ENCODE results near the gene HARBI1.

HARBI1 gene

GRCh38 chr11:46633291-46634217, 16.5 kb upstream of the HARBI1 start:
- DNase-seq (ENCODE audit: low read depth in 1 of 2, low spot score in 1 of 2), result no peak

DNA sequence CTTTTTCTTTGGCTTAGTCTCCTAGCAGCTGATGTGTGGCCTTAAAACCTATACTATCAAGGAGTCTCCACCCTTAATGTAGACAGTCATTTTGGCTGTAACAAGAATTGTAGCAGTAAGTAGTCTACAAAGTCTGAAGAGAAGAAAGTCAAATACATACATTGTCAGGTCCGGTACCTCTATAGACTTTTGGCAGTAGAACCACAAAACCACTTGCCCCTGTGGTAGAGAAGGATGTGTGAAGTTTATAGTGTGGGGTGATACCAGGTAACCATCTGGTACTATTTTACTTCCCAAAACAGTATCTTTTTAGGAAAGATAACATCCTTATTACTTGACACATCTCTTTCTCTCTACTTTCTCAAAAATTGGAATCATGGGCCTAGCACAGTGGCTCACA, 15.5 kb upstream of the HARBI1 start:
- no peak for DNase-seq (ENCODE audit: low read depth in 1 of 2, low spot score in 1 of 2)

GRCh38 chr11:46631676-46632075, 14.6 kb upstream of the HARBI1 start:
- DNase-seq (ENCODE audit: low read depth in 1 of 2, low spot score in 1 of 2), result no peak

- no peak for DNase-seq (ENCODE audit: low read depth in 1 of 2, low spot score in 1 of 2)
Measured at GRCh38 chr11:46630237-46630636, 13.2 kb upstream of the HARBI1 start.

- DNase-seq (ENCODE audit: low read depth in 1 of 2, low spot score in 1 of 2), result no peak
Measured at GRCh38 chr11:46628961-46629360, 11.9 kb upstream of the HARBI1 start.

DNA sequence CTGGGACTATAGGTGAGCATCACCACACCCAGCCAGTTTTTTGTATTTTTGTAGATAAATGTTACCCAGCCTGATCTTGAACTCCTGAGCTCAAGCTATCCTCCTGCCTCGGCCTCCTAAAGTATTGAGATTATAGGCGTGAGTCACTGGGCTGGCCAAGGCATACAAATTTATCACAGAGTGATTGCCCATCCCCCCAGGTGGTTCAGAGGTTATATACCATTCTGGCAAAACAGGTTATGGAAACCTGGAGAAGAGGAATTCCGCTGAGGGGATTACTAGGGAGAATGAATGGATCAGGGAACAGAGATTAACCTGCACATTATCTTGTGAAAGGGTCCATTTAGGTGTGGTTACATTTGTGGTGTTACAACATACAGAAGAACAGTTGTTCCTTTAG, 8.4 kb upstream of the HARBI1 start:
- no peak for DNase-seq (ENCODE audit: low read depth in 1 of 2, low spot score in 1 of 2)

GRCh38 chr11:46618837-46619236, 1.8 kb upstream of the HARBI1 start:
- DNase-seq (ENCODE audit: low read depth in 1 of 2, low spot score in 1 of 2), result no peak

DNA sequence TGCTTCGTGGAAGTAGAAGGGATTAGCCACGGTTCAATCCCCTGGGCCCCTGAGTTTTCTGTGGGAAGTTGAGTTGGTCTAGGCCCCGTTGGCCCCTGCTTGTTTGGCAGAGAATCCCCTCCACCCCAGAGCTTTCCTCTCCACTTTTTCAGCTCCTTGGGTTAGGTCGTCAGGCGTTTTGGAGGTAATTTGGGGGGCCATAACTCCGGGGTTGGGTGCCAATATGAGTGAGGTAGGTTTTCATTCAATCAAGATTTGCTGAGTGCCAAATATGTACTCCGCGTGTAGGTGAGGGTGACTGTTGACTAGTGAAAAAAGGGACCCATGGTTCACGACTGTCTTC, 916 bp upstream of the HARBI1 start:
- no peak for DNase-seq (ENCODE audit: low read depth in 1 of 2, low spot score in 1 of 2)

GRCh38 chr11:46616551-46617133, 385 bp downstream of the HARBI1 start:
- no peak for DNase-seq (ENCODE audit: low read depth in 1 of 2, low spot score in 1 of 2)

DNA sequence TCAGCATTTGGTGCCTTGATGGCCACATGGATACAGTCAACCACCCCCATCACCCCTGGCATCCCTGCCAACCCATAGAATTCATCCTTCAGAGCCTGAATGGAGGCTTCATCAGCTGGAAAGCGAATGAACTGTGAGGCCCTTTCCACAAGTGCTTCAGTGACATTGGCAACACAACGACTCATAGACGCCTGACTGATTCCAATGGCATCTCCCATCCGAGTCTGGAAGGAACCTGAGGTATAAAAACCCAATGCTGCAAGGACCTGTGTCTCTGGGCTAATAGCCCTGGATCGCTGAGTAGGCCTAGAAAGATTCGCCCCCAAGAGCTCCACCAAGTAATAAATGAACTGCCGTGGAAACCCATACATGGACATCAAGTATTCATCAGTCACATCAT, 1.3 kb downstream of the HARBI1 start:
- no peak for DNase-seq (ENCODE audit: low read depth in 1 of 2, low spot score in 1 of 2)

GRCh38 chr11:46612326-46612725, 4.7 kb downstream of the HARBI1 start:
- no peak for DNase-seq (ENCODE audit: low read depth in 1 of 2, low spot score in 1 of 2)

GRCh38 chr11:46611526-46612304, 5.3 kb downstream of the HARBI1 start:
- no peak for DNase-seq (ENCODE audit: low read depth in 1 of 2, low spot score in 1 of 2)

DNA sequence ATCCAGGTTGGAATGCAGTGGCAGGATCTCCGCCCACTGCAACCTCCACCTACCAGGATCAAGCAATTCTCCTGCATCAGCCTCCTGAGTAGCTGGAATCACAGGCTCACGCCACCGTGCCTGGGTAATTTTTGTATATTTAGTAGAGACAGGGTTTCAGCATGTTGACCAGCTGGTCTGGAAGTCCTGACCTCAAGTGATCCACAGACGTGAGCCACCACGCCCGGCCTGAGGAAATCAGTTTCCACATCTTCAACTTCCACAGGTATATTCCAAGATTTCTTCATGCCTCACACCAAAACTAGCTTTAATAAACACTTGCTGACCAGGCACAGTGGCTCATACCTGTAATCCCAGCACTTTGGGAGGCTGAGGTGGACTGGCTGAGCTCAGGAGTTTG, 7.6 kb downstream of the HARBI1 start:
- DNase-seq (ENCODE audit: low read depth in 1 of 2, low spot score in 1 of 2), result no peak

DNA sequence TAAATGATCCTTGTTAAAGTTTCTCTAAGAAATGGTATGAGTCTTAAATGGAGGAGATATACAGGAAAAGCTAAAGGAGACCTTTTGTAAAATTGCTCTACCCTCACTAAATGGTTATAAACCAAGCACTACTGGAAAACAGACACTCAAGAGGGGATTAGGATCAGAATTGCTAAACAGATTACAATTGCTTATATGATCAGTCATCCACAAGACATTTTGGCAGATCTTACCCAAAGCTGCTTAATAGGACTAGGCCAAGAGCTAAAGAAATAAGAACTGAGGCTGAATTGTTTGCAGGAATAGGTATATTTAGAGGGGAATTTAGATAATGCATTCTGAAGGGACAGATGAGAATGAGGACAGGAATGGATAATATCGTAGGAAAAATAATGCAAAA, 9.5 kb downstream of the HARBI1 start:
- DNase-seq (ENCODE audit: low read depth in 1 of 2, low spot score in 1 of 2), result no peak

GRCh38 chr11:46604796-46605195, 12.2 kb downstream of the HARBI1 start:
- DNase-seq (ENCODE audit: low read depth in 1 of 2, low spot score in 1 of 2), result no peak

- DNase-seq (ENCODE audit: low read depth in 1 of 2, low spot score in 1 of 2), result no peak
Measured at GRCh38 chr11:46603704-46604308, 13.2 kb downstream of the HARBI1 start.

- DNase-seq (ENCODE audit: low read depth in 1 of 2, low spot score in 1 of 2), result no peak
Measured at GRCh38 chr11:46601129-46601528, 15.9 kb downstream of the HARBI1 start.

DNA sequence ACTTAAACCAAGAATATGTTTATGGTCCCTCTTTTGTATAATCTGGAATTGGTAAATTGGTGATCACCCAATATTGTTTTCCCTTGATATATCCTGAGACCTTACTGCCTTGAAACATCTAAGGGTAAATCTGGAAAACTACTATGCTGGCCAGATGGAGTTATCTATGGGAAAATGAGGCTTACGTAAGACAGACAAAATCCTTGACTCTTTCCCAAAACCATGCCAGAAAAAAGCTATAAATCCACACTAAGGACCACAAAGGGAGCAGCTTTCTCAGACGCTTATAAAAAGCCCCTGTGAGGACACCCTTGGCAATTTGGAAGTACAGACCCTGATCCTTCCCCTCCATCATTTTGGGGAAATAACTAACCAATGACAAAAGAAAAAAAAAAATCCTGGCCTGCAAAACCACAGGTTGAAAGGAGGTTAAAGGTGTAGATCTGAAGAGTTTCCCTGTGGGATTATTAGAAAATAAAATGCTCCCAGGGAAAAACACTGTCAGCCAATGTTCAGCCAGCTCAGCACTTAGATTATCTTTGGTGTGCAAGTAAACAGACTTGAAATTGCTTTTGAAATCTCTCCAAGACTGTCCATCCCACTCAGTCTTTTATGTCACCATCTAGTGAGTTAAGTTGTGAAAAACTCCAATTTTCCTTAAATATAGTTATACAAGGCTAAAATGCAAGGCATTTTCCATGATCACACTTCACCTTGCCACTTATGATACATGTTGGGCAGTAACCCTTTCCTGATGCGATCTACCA, 16.6 kb downstream of the HARBI1 start:
- DNase-seq (ENCODE audit: low read depth in 1 of 2, low spot score in 1 of 2), result no peak

- no peak for DNase-seq (ENCODE audit: low read depth in 1 of 2, low spot score in 1 of 2)
Measured at GRCh38 chr11:46599340-46600193, 17.5 kb downstream of the HARBI1 start.

DNA sequence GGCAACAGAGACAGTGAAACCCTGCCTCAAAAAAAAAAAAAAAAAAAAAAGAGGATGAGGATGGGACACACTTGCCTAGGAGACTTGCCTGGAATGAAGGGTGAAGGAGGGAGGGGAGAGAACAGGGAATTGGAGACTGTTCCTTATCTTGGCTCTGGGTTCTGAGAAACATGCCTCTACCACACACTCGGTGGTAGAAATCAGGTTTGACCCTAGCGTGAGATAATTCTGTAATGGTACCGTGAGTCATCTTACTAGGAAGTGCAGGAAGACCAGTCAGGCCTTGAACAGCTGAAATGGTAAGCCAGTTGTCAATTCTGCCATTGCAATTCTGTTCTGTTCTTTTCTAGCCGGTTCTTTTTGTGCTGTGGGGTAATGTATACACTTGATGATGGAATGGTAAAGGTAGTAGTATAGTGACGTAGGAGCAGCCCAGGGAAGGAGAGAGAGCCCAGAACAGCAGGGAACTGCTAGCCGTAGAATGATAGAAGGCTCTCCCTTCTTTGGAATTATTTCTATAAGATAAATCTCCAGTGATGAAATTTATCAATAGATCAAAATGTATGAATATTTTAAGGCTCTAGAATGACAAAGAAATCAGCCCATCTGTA, 19.3 kb downstream of the HARBI1 start:
- DNase-seq (ENCODE audit: low read depth in 1 of 2, low spot score in 1 of 2), result no peak
